Measurements from ENCODE around the gene RNF144B.
"Not testable (repeated sequence)": the region's sequence is repeated elsewhere in the genome, so short reads cannot be mapped to it uniquely, and the experiment has no call there.

Gene RNF144B

GRCh38 chr6:18371656-18372055 is 15.5 kb upstream of the RNF144B start:
- no peak for FAIRE-seq

GRCh38 chr6:18380158-18380836 is 6.9 kb upstream of the RNF144B start:
- FAIRE-seq, result no peak

- FAIRE-seq, result no peak
Observed at GRCh38 chr6:18380851-18381250, 6.3 kb upstream of the RNF144B start.

GRCh38 chr6:18383441-18383840 is 3.7 kb upstream of the RNF144B start:
- FAIRE-seq, result no peak

- no peak for FAIRE-seq
Observed at GRCh38 chr6:18384621-18385020, 2.5 kb upstream of the RNF144B start.

GRCh38 chr6:18386298-18386976 is 713 bp upstream of the RNF144B start:
- FAIRE-seq, result no peak

GRCh38 chr6:18388271-18388670 is 1.1 kb downstream of the RNF144B start:
- FAIRE-seq, result no peak

- no peak for FAIRE-seq
Observed at GRCh38 chr6:18388942-18389341, 1.8 kb downstream of the RNF144B start.

GRCh38 chr6:18389479-18389878 is 2.3 kb downstream of the RNF144B start:
- FAIRE-seq, result no peak

GRCh38 chr6:18390476-18390875 is 3.3 kb downstream of the RNF144B start:
- no peak for FAIRE-seq

- FAIRE-seq, result no peak
Observed at GRCh38 chr6:18391023-18391422, 3.9 kb downstream of the RNF144B start.

- no peak for FAIRE-seq
Observed at GRCh38 chr6:18392346-18392877, 5.3 kb downstream of the RNF144B start.

GRCh38 chr6:18393698-18394097 is 6.5 kb downstream of the RNF144B start:
- no peak for FAIRE-seq

GRCh38 chr6:18395177-18395855 is 8.2 kb downstream of the RNF144B start:
- FAIRE-seq, result no peak

GRCh38 chr6:18395856-18396197 is 8.7 kb downstream of the RNF144B start:
- FAIRE-seq, result no peak

GRCh38 chr6:18397701-18398100 is 10.6 kb downstream of the RNF144B start:
- FAIRE-seq, result no peak

- FAIRE-seq, result not testable (repeated sequence)
Observed at GRCh38 chr6:18398225-18398624, 11.1 kb downstream of the RNF144B start.

- FAIRE-seq, result no peak
Observed at GRCh38 chr6:18400831-18401446, 13.8 kb downstream of the RNF144B start.

GRCh38 chr6:18404965-18405364 is 17.8 kb downstream of the RNF144B start:
- FAIRE-seq, result not testable (repeated sequence)

GRCh38 chr6:18405477-18406293 is 18.5 kb downstream of the RNF144B start:
- no peak for FAIRE-seq

GRCh38 chr6:18406955-18407749 is 20.0 kb downstream of the RNF144B start:
- no peak for FAIRE-seq

- FAIRE-seq, result not testable (repeated sequence)
Observed at GRCh38 chr6:18409602-18410001, 22.5 kb downstream of the RNF144B start.

Data from TTC549 (cell line).